Fibroblast of lung (primary cell): ENCODE results near the gene KIF21B.

Experiments used
- EZH2 ChIP-seq: IDR thresholded peaks from 2 replicates; pipeline ENCODE4 v1.5.1; 2012; ENCODE audit warnings: low read length, control low read depth, mild to moderate bottlenecking; ENCODE audit errors: missing control alignments
- TF ChIP-seq, protein P1 (sequence below), 2 donors: IDR thresholded peaks in 1 of 2; conservative IDR thresholded peaks in 1 of 2; 1 replicate in 1 of 2; 2 replicates in 1 of 2; pipeline ENCODE4 v1.5.1; 2011 to 2012; ENCODE audit warnings: low read length in 2 of 2, control low read depth in 1 of 2, inconsistent platforms in 1 of 2, low read depth in 1 of 2, mild to moderate bottlenecking in 1 of 2

- TF ChIP-seq, protein P1, sequence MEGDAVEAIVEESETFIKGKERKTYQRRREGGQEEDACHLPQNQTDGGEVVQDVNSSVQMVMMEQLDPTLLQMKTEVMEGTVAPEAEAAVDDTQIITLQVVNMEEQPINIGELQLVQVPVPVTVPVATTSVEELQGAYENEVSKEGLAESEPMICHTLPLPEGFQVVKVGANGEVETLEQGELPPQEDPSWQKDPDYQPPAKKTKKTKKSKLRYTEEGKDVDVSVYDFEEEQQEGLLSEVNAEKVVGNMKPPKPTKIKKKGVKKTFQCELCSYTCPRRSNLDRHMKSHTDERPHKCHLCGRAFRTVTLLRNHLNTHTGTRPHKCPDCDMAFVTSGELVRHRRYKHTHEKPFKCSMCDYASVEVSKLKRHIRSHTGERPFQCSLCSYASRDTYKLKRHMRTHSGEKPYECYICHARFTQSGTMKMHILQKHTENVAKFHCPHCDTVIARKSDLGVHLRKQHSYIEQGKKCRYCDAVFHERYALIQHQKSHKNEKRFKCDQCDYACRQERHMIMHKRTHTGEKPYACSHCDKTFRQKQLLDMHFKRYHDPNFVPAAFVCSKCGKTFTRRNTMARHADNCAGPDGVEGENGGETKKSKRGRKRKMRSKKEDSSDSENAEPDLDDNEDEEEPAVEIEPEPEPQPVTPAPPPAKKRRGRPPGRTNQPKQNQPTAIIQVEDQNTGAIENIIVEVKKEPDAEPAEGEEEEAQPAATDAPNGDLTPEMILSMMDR (conservative IDR thresholded peaks at IDR 0.05 in 1 of 2, IDR thresholded peaks at IDR 0.05 in 1 of 2; ENCODE audit: low read depth in 1 of 2, low read length in 2 of 2), result no peak
- TF ChIP-seq EZH2, result no peak
These were observed 73.9 kb downstream of the KIF21B start for GRCh38 chr1:200949626-200950025.
